Stimulated activated CD4-positive, alpha-beta T cell treated with anti-CD3 and anti-CD28 coated beads, Interleukin-2, amount 100 ng/mL, for 4 hours (primary cell): ENCODE results near the gene B4GAT1.

ENCODE experiments used
- DNase-seq: peaks from one replicate; pipeline ENCODE4 v3.0.0-alpha.2; 2020; ENCODE audit warnings: low read depth

B4GAT1 gene

GRCh38 chr11:66336234-66337102 lies 11.0 kb downstream of the B4GAT1 start, which contains the start of gene RIN1:
Gene RIN1 (minus strand): TSS chr11:66336434. CDS start chr11:66336402, 32 bp downstream.
- DNase-seq = no peak

GRCh38 chr11:66335531-66336233 lies 11.7 kb downstream of the B4GAT1 start:
- no peak for DNase-seq

- no peak for DNase-seq
Measured at GRCh38 chr11:66334605-66335442, 12.6 kb downstream of the B4GAT1 start.

- no peak for DNase-seq
Measured at GRCh38 chr11:66333896-66334604, 13.4 kb downstream of the B4GAT1 start.

GRCh38 chr11:66333220-66333877 lies 14.1 kb downstream of the B4GAT1 start:
- DNase-seq = no peak

- DNase-seq = no peak
Measured at GRCh38 chr11:66332371-66333219, 14.8 kb downstream of the B4GAT1 start.

GRCh38 chr11:66331542-66332370 lies 15.7 kb downstream of the B4GAT1 start:
- no peak for DNase-seq

GRCh38 chr11:66330931-66331330 lies 16.5 kb downstream of the B4GAT1 start:
- no peak for DNase-seq

GRCh38 chr11:66329165-66329673 lies 18.2 kb downstream of the B4GAT1 start:
- no peak for DNase-seq

GRCh38 chr11:66328302-66329144 lies 18.9 kb downstream of the B4GAT1 start:
- DNase-seq = peak; percentile 67

- no peak for DNase-seq
Measured at GRCh38 chr11:66328031-66328301, 19.5 kb downstream of the B4GAT1 start.

- DNase-seq = no peak
Measured at GRCh38 chr11:66327171-66328030, 20.0 kb downstream of the B4GAT1 start.

GRCh38 chr11:66326261-66327111 lies 20.9 kb downstream of the B4GAT1 start:
- DNase-seq = no peak

GRCh38 chr11:66325263-66325671 lies 22.2 kb downstream of the B4GAT1 start:
- no peak for DNase-seq

- DNase-seq = no peak
Measured at GRCh38 chr11:66324664-66325063, 22.8 kb downstream of the B4GAT1 start.

GRCh38 chr11:66323684-66324083 lies 23.7 kb downstream of the B4GAT1 start:
- no peak for DNase-seq
